ENCODE results near the gene ZCCHC13.

DNA sequence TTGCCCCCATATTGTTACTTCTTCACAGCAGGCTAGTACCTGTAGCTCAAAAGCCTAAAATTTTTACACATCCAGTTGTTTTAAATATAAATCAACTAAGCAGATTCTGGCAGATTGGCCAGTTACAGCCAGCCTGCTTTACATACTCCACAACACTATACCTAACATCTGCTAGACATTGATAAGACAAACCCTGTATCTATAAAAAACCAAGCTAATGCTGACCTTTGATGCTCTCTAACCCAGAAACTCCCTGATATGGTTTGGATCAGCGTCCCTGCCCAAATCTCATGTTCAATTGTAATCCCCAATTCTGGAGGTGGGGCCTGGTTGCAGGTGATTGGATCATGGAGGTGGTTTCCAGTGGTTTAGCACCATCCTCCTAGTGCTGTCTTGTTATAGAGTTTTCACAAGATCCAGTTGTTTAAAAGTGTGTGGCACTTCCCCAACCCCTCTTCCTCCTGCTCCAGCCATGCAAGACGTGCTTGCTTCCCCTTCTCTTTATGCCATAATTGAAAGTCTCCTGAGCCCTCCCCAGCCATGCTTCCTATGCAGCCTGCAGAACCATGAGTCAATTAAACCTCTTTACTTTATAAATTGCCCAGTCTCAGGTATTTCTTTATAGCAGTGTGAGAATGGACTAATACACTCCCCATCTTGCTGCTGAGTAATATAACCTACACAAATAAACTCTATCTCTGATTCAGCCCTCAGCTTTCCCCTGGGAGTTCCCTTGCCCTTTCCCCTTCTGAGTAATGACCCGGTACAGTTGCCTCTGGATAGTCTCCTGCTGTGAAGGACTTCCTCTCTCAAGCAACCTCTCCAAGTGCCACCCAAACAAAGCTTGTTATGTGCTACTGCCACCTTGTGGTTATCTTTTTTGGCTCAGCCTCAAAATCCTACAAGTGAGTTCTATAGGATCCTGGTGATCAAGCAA lies 39.6 kb downstream of the ZCCHC13 start:
- TF ChIP-seq, protein P1, sequence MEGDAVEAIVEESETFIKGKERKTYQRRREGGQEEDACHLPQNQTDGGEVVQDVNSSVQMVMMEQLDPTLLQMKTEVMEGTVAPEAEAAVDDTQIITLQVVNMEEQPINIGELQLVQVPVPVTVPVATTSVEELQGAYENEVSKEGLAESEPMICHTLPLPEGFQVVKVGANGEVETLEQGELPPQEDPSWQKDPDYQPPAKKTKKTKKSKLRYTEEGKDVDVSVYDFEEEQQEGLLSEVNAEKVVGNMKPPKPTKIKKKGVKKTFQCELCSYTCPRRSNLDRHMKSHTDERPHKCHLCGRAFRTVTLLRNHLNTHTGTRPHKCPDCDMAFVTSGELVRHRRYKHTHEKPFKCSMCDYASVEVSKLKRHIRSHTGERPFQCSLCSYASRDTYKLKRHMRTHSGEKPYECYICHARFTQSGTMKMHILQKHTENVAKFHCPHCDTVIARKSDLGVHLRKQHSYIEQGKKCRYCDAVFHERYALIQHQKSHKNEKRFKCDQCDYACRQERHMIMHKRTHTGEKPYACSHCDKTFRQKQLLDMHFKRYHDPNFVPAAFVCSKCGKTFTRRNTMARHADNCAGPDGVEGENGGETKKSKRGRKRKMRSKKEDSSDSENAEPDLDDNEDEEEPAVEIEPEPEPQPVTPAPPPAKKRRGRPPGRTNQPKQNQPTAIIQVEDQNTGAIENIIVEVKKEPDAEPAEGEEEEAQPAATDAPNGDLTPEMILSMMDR (IDR thresholded peaks at IDR 0.05) = peak; percentile 20 to 39 (median 28)
- TF ChIP-seq POLR2A (IDR thresholded peaks at IDR 0.05) = no peak
